Esophagus muscularis mucosa (tissue), 4 donors: ENCODE measurements around the gene HVCN1. TPM values are rescaled to one million over a fixed set of nuclear protein-coding genes. Genes with fewer than 3 reads are reported as not detected.

Experiments used
- DNase-seq: peaks from one replicate; pipeline ENCODE4 v3.0.0-alpha.2; 2017; ENCODE audit errors: extremely low spot score
- H3K27ac ChIP-seq, 4 donors: fragments of 200-600 bp; sonication (generic); replicated peaks in 1 of 4; 1 replicate in 3 of 4; 2 replicates in 1 of 4; pipeline ENCODE4 v1.5.1; 2016 to 2019; ENCODE audit warnings: mild to moderate bottlenecking in 1 of 4
- H3K27me3 ChIP-seq, 4 donors: fragments of 200-600 bp; sonication (generic); one replicate each; pipeline versions ENCODE4 v1.5.1 to v1.6.0; 2016 to 2019
- H3K36me3 ChIP-seq, 4 donors: fragments of 200-600 bp; sonication (generic); one replicate each; pipeline ENCODE4 v1.5.1; 2016 to 2019
- H3K4me1 ChIP-seq, 4 donors: fragments of 200-600 bp; sonication (generic); one replicate each; pipeline ENCODE4 v1.5.1; 2016 to 2019
- H3K4me3 ChIP-seq, 4 donors: fragments of 200-600 bp; sonication (generic); 1 replicate in 2 of 4; 2 replicates in 2 of 4; pipeline ENCODE4 v1.5.1; 2016 to 2019; ENCODE audit warnings: mild to moderate bottlenecking in 4 of 4, moderate library complexity in 1 of 4
- H3K9me3 ChIP-seq, 4 donors: fragments of 200-600 bp; sonication (generic); 1 replicate in 3 of 4; 2 replicates in 1 of 4; pipeline ENCODE4 v1.5.1; 2016 to 2019
- EP300 ChIP-seq: sonication (generic); formaldehyde crosslinking; IDR thresholded peaks from one replicate; pipeline ENCODE4 v1.6.1; 2017; ENCODE audit warnings: antibody characterized with exemption
- POLR2A ChIP-seq: fragments of 450-650 bp; IDR thresholded peaks from one replicate; pipeline ENCODE4 v1.6.1; 2017; ENCODE audit warnings: antibody characterized with exemption, moderate library complexity, mild to moderate bottlenecking, low read depth
- POLR2AphosphoS5 ChIP-seq, 2 donors: sonication (generic); formaldehyde crosslinking; IDR thresholded peaks; one replicate each; pipeline ENCODE4 v1.6.1; 2017; ENCODE audit warnings: antibody characterized with exemption in 2 of 2
- WGBS: methylation state at CpG from one replicate; pipeline ENCODE4 v1.1.5; 2018; 5-methylcytosine and 5-hydroxymethylcytosine counted together
- intact Hi-C: fragments of 100-400 bp; cut with DNase I; formaldehyde crosslinking; loops from one replicate; pipeline ENCODE4 v1.15.1; 2023
- total RNA-seq, 4 donors: library from RNA; depleted of rRNA; stranded (reverse); fragments of >200 nt; gene quantifications; one replicate each; pipeline versions ENCODE4 v1.1.0 to v1.2.1, GENCODE V29; 2016
- TF ChIP-seq, protein P1 (sequence below), 3 experiments: fragments of 200-600 bp in 2 of 3; fragments of 450-650 bp in 1 of 3; sonication (generic) in 2 of 3; IDR thresholded peaks; one replicate each; pipeline ENCODE4 v1.5.1; 2017 to 2019; ENCODE audit warnings: antibody characterized with exemption in 3 of 3, mild to moderate bottlenecking in 2 of 3, moderate library complexity in 1 of 3

Gene HVCN1
- total RNA-seq, 4 donors from 2014 or later, result 5.4 to 8.9 (median 7.1) TPM

DNA sequence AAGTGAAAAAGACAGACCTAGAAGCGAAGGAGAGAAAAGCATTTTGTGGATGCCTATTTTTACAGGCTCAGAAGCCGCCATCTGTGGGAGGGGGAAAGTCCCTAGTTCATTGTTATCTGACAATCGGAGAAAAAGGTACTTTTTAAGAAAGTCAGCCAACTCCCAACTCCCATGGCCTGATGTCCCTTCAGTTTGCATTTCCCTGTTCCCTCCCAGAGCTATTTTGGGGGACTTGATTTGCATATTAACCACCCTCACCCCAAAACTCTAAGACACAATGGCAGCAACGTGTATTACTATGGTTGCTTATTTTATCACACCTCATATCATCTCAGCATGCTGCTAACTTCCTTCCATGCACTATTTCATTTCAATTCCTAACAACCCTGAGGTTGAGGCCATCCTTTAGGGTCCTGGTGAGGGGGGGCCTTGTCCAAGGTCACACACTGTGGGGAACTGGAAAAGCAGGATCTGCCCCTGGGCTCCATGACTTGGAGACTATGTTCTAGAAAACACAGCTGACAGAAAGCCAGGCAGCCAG, 18.7 kb downstream of the HVCN1 start:
- H3K4me3 ChIP-seq, result no peak overlapping the region
- H3K27me3 ChIP-seq, result no peaks in the 10 kb centered on the region
- no peak overlapping the region for H3K27ac ChIP-seq
- H3K9me3 ChIP-seq, result peaks cover 0 to 22% (median 12%) of the 10 kb centered on the region in 4 donors
- 61% methylated on average over 4 of the region's 4 CpGs for WGBS
- TF ChIP-seq EP300 (no peak), POLR2A (no peak), POLR2AphosphoS5 (IDR thresholded peaks at IDR 0.05) (no peak)
- TF ChIP-seq, protein P1, sequence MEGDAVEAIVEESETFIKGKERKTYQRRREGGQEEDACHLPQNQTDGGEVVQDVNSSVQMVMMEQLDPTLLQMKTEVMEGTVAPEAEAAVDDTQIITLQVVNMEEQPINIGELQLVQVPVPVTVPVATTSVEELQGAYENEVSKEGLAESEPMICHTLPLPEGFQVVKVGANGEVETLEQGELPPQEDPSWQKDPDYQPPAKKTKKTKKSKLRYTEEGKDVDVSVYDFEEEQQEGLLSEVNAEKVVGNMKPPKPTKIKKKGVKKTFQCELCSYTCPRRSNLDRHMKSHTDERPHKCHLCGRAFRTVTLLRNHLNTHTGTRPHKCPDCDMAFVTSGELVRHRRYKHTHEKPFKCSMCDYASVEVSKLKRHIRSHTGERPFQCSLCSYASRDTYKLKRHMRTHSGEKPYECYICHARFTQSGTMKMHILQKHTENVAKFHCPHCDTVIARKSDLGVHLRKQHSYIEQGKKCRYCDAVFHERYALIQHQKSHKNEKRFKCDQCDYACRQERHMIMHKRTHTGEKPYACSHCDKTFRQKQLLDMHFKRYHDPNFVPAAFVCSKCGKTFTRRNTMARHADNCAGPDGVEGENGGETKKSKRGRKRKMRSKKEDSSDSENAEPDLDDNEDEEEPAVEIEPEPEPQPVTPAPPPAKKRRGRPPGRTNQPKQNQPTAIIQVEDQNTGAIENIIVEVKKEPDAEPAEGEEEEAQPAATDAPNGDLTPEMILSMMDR (IDR thresholded peaks at IDR 0.05), result no peak
- no peak for DNase-seq
- intact Hi-C loops, result no loop called here
- H3K36me3 ChIP-seq, result peaks cover 0 to 5% (median 0%) of the 10 kb centered on the region in 4 donors
- no peaks in the 10 kb centered on the region for H3K4me1 ChIP-seq

DNA sequence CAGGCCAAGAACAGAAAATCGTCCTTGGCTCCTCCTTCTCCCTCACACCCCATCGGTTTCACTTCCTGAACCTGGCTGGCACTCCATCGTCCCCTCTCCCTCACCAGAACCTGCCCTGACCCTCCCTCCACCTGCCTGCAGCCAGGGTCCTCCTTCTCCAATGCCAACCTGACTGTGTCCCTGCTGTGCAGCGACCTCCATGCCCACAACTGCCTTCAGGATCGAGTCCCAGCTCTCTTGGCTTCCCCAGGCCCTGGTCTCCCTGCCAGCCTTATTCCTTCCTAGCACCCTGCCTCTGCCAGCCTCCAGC, 19.8 kb downstream of the HVCN1 start:
- no peak for DNase-seq
- WGBS, result 73% methylated on average over 5 of the region's 5 CpGs
- intact Hi-C loops, result no loop called here
- no peaks in the 10 kb centered on the region for H3K4me1 ChIP-seq
- peaks cover 0 to 27% (median 17%) of the 10 kb centered on the region in 4 donors for H3K9me3 ChIP-seq
- H3K27me3 ChIP-seq, result no peaks in the 10 kb centered on the region
- H3K4me3 ChIP-seq, result no peak overlapping the region
- H3K36me3 ChIP-seq, result peaks cover 0 to 14% (median 1%) of the 10 kb centered on the region in 4 donors
- H3K27ac ChIP-seq, result no peak overlapping the region
- no peak for TF ChIP-seq EP300
- no peak for TF ChIP-seq POLR2A
- TF ChIP-seq, protein P1 (IDR thresholded peaks at IDR 0.05), result no peak

DNA sequence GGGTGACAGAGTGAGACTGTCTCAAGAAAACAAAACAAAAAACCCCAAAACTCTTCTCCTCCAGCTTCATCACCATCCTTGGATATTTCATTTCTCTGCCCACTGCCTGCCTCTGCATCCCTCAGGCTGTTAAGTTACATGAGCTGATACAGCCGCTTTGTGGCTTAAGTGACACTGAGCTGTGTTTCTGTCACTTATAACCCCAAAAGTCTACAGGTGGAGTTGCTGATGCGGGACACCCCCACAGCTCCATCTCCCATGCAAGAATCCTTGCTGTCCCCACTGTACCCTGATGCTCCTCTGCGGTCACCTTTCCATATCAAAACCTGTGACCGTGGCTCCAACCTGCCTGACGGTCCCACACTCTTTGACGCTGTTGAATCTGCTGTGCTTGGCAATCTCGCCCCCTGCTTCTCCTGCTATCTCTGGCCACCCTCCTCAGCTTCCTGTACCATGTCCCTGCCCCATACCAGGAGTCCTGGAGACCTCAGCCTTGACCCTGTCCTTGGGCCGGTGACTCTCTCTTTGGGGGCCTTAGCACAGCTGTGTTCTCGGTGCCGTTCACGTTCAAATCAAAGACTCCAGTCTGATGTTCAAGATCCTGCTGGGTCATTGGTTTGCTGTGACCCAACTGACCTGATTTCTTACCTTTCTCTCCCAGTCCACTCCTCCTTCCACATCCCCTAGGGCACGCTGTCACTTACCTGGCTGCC, 20.3 kb downstream of the HVCN1 start:
- TF ChIP-seq POLR2AphosphoS5 (IDR thresholded peaks at IDR 0.05) (no peak), EP300 (no peak), POLR2A (no peak)
- TF ChIP-seq, protein P1 (IDR thresholded peaks at IDR 0.05), result no peak
- Histone ChIP-seq H3K27me3 (no peaks in the 10 kb centered on the region), H3K27ac (no peak overlapping the region), H3K36me3 (peaks cover 0 to 14% (median 1%) of the 10 kb centered on the region in 4 donors), H3K9me3 (peaks cover 0 to 27% (median 17%) of the 10 kb centered on the region in 4 donors), H3K4me3 (no peak overlapping the region), H3K4me1 (no peaks in the 10 kb centered on the region)
- intact Hi-C loops, result no loop called here
- no peak for DNase-seq
- WGBS, result 92% methylated on average over 12 of the region's 12 CpGs

DNA sequence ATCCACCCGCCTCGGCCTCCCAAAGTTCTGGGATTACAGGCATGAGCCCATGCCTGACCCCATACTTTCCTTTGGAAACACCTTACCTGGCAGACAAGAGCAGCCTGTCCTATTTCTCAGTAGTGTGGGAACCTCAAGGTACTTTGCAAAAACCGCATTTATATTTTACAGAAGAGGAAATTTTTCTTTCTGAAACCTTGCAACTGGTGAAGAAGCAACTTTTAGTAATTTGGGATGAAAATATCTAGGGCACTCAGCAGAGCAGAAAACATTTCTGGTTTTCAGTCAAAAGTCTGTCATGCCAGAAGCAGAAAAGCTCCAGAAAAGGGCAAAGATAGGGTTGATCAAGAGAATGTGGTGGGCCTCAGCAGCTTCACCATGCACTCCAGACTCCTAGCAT, 21.2 kb downstream of the HVCN1 start:
- intact Hi-C loops, result no loop called here
- TF ChIP-seq POLR2AphosphoS5 (IDR thresholded peaks at IDR 0.05) (no peak), POLR2A (no peak), EP300 (no peak)
- TF ChIP-seq, protein P1 (IDR thresholded peaks at IDR 0.05), result no peak
- no peaks in the 10 kb centered on the region for H3K4me1 ChIP-seq
- peaks cover 0 to 27% (median 17%) of the 10 kb centered on the region in 4 donors for H3K9me3 ChIP-seq
- H3K4me3 ChIP-seq, result no peak overlapping the region
- WGBS, result 95% methylated on average over 3 of the region's 3 CpGs
- H3K27ac ChIP-seq, result no peak overlapping the region
- DNase-seq, result no peak
- H3K36me3 ChIP-seq, result peaks cover 0 to 14% (median 1%) of the 10 kb centered on the region in 4 donors
- no peaks in the 10 kb centered on the region for H3K27me3 ChIP-seq
